Fibroblast of lung (primary cell): Measurements from ENCODE around the gene GFM1. TPM values are rescaled to one million over a fixed set of nuclear protein-coding genes. Genes with fewer than 3 reads are reported as not detected.

ENCODE experiments used
- DNase-seq, 2 donors: peaks; one replicate each; pipeline versions ENCODE4 v3.0.0 to v3.0.0-alpha.2; 2010; ENCODE audit warnings: low read depth in 2 of 2
- H2AFZ ChIP-seq: 2 replicates; pipeline ENCODE4 v1.5.1; 2012; ENCODE audit warnings: low read length, control low read depth, inconsistent platforms
- H3K27ac ChIP-seq: 2 replicates; pipeline ENCODE4 v1.5.1; 2011; ENCODE audit warnings: low read length, control low read depth; ENCODE audit not compliant: insufficient read depth
- H3K27me3 ChIP-seq: 2 replicates; pipeline ENCODE4 v1.5.1; 2011; ENCODE audit warnings: mild to moderate bottlenecking, low read length; ENCODE audit not compliant: control insufficient read depth, insufficient read depth
- H3K36me3 ChIP-seq: 2 replicates; pipeline ENCODE4 v1.5.1; 2011; ENCODE audit warnings: low read length; ENCODE audit not compliant: control insufficient read depth, insufficient read depth
- H3K4me1 ChIP-seq: 2 replicates; pipeline ENCODE4 v1.5.1; 2011; ENCODE audit warnings: low read length; ENCODE audit not compliant: control insufficient read depth, insufficient read depth; ENCODE audit errors: extremely low read depth
- H3K4me2 ChIP-seq: 2 replicates; pipeline ENCODE4 v1.5.1; 2011; ENCODE audit warnings: low read length, control low read depth; ENCODE audit not compliant: insufficient read depth; ENCODE audit errors: extremely low read depth
- H3K4me3 ChIP-seq, 4 experiments: fragments of 200-600 bp in 1 of 4; sonication (generic) in 1 of 4; replicated peaks in 1 of 4; 2 replicates each; pipeline ENCODE4 v1.5.1; 2011 to 2016; ENCODE audit warnings: low read length in 4 of 4, low read depth in 3 of 4, mild to moderate bottlenecking in 3 of 4, control low read depth in 2 of 4, inconsistent platforms in 1 of 4, mixed read lengths in 1 of 4; ENCODE audit not compliant: insufficient read depth in 1 of 4; ENCODE audit errors: control extremely low read depth in 1 of 4
- H3K79me2 ChIP-seq: 2 replicates; pipeline ENCODE4 v1.5.1; 2012; ENCODE audit warnings: mild to moderate bottlenecking, low read length, inconsistent platforms; ENCODE audit not compliant: control insufficient read depth, insufficient read depth
- H3K9ac ChIP-seq: 2 replicates; pipeline ENCODE4 v1.5.1; 2011; ENCODE audit warnings: mild to moderate bottlenecking, low read length, control low read depth; ENCODE audit not compliant: insufficient read depth
- H3K9me3 ChIP-seq: 2 replicates; pipeline ENCODE4 v1.5.1; 2012; ENCODE audit warnings: low read depth, low read length; ENCODE audit not compliant: control insufficient read depth, insufficient read depth
- H4K20me1 ChIP-seq: 2 replicates; pipeline ENCODE4 v1.5.1; 2011; ENCODE audit warnings: low read length; ENCODE audit not compliant: control insufficient read depth, insufficient read depth; ENCODE audit errors: extremely low read depth
- EZH2 ChIP-seq: IDR thresholded peaks from 2 replicates; pipeline ENCODE4 v1.5.1; 2012; ENCODE audit warnings: low read length, control low read depth, mild to moderate bottlenecking; ENCODE audit errors: missing control alignments
- polyA plus RNA-seq, 2 donors: library from polyadenylated mRNA; depleted of rRNA in 1 of 2; stranded (reverse) in 1 of 2; unstranded in 1 of 2; fragments of >200 nt; gene quantifications; 2 replicates each; pipeline ENCODE4 v1.2.1, GENCODE V29; 2011 to 2012; ENCODE audit warnings: missing spikeins in 1 of 2
- total RNA-seq: library from RNA; depleted of rRNA; stranded (reverse); fragments of >200 nt; gene quantifications from 2 replicates; pipeline ENCODE4 v1.2.1, GENCODE V29; 2014
- TF ChIP-seq, protein P1 (sequence below), 2 donors: IDR thresholded peaks in 1 of 2; conservative IDR thresholded peaks in 1 of 2; 1 replicate in 1 of 2; 2 replicates in 1 of 2; pipeline ENCODE4 v1.5.1; 2011 to 2012; ENCODE audit warnings: low read length in 2 of 2, control low read depth in 1 of 2, inconsistent platforms in 1 of 2, low read depth in 1 of 2, mild to moderate bottlenecking in 1 of 2

Gene GFM1
- total and polyA plus RNA-seq, 2 donors (not counting 1 experiment from before 2014, with no cell fraction given), result 30.5 to 38.6 TPM

DNA sequence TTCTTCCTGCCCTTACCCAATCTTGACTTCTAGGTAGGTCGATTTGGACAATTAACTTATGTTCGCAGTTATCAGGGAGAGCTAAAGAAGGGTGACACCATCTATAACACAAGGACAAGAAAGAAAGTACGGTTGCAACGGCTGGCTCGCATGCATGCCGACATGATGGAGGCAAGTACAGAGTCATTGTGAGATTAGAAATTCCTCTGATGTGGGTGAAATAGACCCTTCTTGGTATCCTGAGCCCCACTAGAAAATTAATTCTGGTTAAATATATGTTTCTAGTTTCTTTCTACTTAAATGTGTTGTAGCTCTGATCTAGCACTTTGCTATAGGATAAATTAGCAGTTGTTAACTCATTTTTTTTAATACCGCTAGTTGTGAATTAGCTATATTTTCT, 14.6 kb downstream of the GFM1 start:
- Histone ChIP-seq H3K36me3 (peaks cover 5% of the 10 kb centered on the region), H3K79me2 (no peaks in the 10 kb centered on the region), H3K4me1 (peaks cover 2% of the 10 kb centered on the region), H3K4me2 (no peak overlapping the region), H3K27me3 (no peaks in the 10 kb centered on the region), H3K27ac (no peak overlapping the region), H3K4me3 (no peak overlapping the region), H3K9ac (no peak overlapping the region), H4K20me1 (no peaks in the 10 kb centered on the region), H3K9me3 (no peaks in the 10 kb centered on the region), H2AFZ (no peak overlapping the region)
- TF ChIP-seq, protein P1, sequence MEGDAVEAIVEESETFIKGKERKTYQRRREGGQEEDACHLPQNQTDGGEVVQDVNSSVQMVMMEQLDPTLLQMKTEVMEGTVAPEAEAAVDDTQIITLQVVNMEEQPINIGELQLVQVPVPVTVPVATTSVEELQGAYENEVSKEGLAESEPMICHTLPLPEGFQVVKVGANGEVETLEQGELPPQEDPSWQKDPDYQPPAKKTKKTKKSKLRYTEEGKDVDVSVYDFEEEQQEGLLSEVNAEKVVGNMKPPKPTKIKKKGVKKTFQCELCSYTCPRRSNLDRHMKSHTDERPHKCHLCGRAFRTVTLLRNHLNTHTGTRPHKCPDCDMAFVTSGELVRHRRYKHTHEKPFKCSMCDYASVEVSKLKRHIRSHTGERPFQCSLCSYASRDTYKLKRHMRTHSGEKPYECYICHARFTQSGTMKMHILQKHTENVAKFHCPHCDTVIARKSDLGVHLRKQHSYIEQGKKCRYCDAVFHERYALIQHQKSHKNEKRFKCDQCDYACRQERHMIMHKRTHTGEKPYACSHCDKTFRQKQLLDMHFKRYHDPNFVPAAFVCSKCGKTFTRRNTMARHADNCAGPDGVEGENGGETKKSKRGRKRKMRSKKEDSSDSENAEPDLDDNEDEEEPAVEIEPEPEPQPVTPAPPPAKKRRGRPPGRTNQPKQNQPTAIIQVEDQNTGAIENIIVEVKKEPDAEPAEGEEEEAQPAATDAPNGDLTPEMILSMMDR (conservative IDR thresholded peaks at IDR 0.05 in 1 of 2, IDR thresholded peaks at IDR 0.05 in 1 of 2; ENCODE audit: low read depth in 1 of 2, low read length in 2 of 2), result no peak
- TF ChIP-seq EZH2, result no peak
- no peak for DNase-seq

DNA sequence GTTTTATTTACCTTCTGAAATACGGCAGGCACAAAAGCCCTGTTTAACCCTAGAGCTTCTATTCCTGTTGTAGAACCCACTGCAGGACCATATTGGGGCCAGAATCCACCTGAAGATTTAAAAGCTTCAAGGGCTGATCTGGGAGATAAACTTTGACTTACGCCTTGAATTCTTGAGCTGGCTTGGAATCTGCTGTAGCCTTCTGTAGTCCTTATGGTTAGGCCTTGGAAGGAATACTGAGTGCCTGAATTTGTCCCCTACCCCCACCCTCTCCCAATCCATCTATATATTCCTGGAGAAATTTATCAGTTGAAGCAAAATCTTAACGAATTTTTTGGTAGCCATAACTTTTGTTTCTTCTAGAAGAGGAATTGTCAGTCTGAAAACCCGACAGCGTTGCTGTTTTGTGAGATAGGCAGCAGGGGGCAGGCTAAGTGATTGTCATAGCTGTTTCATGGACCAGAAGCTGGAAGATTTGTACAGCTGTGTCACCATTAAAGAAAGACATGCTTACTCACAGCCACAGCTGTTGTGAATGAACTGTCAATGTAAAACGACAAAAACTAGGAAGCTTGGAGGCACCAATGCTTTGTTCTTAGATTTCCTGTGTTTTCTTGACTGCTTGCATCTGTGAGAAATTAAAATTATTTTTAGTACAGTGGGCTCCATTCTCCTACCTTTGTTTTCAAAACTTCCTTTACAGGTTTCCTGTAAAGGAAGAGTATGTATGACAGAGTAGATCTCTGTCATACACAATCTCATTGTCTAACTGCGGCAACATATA, 15.3 kb downstream of the GFM1 start:
- Histone ChIP-seq H3K4me3 (no peak overlapping the region), H3K27me3 (no peaks in the 10 kb centered on the region), H3K79me2 (no peaks in the 10 kb centered on the region), H3K27ac (no peak overlapping the region), H3K9me3 (no peaks in the 10 kb centered on the region), H3K4me1 (peaks cover 2% of the 10 kb centered on the region), H3K4me2 (no peak overlapping the region), H2AFZ (no peak overlapping the region), H4K20me1 (no peaks in the 10 kb centered on the region), H3K9ac (no peak overlapping the region), H3K36me3 (peaks cover 7% of the 10 kb centered on the region)
- peak; percentile 77 to 86 for DNase-seq
- TF ChIP-seq, protein P1 (conservative IDR thresholded peaks at IDR 0.05 in 1 of 2, IDR thresholded peaks at IDR 0.05 in 1 of 2; ENCODE audit: low read depth in 1 of 2, low read length in 2 of 2), result peak; percentile 78 to 85
- no peak for TF ChIP-seq EZH2

DNA sequence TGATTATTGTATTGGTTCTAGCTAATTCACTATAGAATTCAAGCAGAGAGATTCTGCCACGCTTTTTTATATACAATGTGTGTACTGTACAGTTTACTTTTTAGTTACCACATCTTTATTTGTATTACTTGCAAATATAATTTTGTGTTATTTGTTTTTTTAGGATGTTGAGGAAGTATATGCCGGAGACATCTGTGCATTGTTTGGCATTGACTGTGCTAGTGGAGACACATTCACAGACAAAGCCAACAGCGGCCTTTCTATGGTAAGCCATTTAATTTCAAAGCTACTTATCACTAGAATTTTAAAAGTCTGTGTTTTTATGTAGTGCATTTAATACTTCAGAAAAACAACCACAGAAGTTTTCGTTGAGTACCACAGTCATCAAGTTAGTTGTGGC, 16.4 kb downstream of the GFM1 start:
- H3K27ac ChIP-seq, result no peak overlapping the region
- H3K9me3 ChIP-seq, result no peaks in the 10 kb centered on the region
- H4K20me1 ChIP-seq, result no peaks in the 10 kb centered on the region
- no peak overlapping the region for H3K9ac ChIP-seq
- peaks cover 2% of the 10 kb centered on the region for H3K4me1 ChIP-seq
- H3K4me2 ChIP-seq, result no peak overlapping the region
- H3K27me3 ChIP-seq, result no peaks in the 10 kb centered on the region
- TF ChIP-seq EZH2, result no peak
- TF ChIP-seq, protein P1 (conservative IDR thresholded peaks at IDR 0.05 in 1 of 2, IDR thresholded peaks at IDR 0.05 in 1 of 2; ENCODE audit: low read depth in 1 of 2, low read length in 2 of 2), result no peak
- H3K4me3 ChIP-seq, result no peak overlapping the region
- H2AFZ ChIP-seq, result no peak overlapping the region
- H3K79me2 ChIP-seq, result no peaks in the 10 kb centered on the region
- H3K36me3 ChIP-seq, result peaks cover 7% of the 10 kb centered on the region
- no peak for DNase-seq
